NCI-H82 (cell line): Measurements from ENCODE around the gene RASA3.

ENCODE experiments used
- DNase-seq: peaks from one replicate; lab custom pipeline; 2025; lab: John Stamatoyannopoulos, UW

The RASA3 gene

DNA sequence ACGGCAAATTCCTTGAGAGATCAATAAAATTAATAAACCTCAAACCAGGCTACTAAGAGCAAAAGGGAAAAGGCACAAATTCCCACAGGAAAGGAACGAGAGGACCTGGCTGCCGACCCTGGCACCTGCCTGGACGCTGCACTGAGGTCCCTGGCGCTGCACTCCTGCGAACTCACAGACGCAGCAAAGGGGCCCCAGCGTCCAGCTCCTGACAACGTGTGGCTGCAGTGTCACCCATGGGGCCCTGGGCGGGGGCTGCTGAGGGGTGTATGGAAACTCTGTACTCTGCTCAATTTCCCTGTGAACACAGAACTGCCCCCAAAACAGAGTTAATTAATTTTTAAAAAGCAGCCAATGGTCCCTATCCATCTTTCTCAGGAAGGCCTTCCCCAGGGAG, 97.2 kb downstream of the RASA3 start:
- no peak for DNase-seq

DNA sequence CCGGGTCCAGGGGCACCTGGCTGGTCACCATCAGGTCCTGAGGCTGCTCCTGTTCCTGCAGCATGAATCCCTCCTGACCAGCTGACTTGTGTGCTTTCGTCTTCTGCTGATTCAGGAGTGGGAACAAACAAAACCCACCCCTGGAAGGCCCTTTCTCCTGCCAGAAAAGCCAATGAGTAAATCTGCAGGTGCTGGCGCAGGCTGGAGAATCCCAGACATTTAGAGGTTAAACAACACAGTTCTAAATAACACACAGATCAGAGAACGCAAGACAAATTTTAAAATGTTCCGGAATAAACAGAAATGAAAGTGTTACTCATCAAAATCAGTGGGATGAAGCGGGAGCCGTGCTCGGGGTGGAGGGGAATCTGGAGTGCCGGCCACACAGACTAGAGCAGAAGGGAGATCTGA, 97.9 kb downstream of the RASA3 start:
- DNase-seq, result no peak

DNA sequence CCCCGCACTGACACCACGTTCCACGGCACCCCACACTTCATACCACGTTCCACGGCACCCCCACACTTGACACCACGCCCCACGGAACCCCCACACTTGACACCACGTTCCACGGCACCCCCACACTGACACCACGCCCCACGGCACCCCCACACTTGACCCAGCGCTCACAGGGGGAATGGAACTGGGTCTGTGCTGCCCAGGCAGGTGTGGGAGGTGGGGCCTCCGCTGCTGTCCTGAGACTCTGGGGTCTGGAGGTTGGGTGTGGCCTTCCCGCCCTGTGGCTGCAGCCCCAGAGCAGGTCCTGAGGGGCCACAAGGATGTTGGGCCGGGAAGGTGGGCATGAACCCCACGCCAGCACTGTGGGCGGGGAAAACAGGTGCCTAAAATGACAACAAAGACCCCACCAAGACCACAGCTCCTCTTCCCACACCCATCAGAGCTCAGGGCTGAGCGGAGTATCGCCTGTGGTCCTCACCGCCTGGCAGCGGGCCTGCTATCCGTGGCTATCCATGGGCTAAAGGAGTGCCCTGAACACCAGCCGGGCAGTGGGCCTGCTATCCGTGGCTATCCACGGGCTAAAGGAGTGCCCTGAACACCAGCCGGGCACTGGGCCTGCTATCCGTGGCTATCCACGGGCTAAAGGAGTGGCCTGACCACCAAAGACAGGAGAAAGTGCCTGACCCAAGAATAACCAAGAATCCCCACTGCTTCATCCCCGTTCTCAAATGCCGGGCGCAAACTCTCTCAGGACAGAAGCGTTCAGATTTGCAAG, 98.7 kb downstream of the RASA3 start:
- DNase-seq, result no peak

DNA sequence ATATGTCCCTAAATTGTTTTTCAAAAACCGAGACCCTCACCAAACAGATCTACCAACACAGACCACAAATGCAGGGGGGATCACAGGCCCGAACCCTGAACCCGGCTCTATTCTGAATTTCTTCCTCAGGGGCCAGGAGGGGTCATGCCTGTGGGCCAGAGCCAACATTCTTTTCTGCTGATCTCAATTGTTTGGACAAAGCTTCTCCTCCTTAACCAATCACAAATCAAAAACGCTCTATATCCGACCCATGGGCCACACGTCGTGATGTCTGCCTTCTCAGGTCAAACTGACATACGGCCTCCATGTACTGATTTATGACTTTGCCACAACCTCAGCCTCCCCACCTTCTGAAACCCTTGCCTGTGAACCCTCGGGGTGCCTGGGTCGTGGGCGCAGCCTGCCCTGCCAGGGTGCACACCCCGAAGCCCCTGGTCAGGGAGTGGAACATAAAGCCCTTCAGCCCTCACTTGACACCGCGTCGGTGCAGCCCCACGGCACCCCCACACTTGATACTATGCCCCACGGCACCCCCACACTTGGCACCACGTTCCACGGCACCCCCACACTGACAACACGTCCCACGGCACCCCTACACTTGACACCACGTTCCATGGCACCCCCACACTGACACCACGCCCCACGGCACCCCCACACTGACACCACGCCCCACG, 100.2 kb downstream of the RASA3 start:
- DNase-seq, result no peak

DNA sequence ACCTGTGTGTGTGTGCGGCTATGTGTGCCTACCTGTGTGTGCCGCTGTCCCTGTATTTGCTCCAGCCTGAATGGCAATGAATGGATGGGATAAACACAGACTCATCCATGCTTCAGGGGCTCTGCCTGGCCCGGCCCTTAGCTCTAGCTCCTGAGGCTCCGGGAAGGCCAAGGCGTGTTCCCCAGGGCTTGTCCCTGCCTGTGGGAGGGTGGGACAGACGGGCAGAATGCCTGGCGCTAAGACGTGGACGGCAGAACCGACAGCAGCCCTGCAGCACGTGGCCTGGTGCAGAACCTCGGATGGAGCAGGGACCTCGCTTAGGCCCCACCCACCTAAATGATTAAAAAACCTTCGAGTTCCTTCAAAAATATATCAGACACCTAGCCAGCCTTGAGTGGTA, 100.8 kb downstream of the RASA3 start:
- DNase-seq, result no peak

DNA sequence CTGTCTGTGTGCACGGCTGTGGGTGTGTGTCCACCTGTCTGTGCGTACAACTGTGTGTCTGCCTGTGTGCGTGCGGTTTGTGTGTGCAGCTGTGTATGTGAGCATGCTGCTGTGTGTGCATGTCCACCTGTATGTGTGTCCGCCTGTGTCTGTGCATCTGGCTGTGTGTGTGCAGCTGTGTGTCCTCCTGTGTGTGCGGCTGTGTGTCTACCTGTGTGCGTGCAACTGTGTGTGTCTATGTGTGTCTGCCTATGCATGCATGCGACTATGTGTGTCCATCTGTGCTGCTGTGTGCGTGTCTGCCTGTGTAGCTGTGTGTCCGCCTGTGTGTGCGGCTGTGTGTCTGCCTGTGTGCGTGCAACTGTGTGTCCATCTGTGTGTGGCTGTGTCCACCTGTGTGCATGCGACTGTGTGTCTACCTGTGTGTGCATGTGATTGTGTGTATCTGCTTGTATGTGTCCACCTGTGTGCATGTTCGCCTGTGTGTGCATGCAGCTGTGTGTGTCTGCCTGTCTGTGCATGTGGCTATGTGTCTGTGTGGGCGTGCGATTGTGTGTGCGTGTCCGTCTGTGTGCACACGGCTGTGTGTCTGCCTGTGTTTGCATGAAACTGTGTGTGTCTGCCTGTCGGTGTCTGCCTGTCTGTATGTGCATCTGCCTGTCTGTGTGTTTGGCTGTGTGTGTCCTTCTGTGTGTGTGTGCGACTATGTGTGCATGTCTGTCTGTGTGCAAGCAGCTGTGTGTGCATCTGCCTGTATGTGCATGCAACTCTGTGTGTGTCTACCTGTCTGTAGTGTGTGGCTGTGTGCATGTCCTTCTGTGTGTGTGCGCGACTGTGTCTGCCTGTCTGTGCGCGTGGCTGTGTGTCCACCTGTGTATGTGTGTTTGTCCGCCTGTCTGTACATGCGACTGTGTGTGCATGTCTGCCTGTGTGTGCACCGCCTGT, 101.5 kb downstream of the RASA3 start:
- no peak for DNase-seq

DNA sequence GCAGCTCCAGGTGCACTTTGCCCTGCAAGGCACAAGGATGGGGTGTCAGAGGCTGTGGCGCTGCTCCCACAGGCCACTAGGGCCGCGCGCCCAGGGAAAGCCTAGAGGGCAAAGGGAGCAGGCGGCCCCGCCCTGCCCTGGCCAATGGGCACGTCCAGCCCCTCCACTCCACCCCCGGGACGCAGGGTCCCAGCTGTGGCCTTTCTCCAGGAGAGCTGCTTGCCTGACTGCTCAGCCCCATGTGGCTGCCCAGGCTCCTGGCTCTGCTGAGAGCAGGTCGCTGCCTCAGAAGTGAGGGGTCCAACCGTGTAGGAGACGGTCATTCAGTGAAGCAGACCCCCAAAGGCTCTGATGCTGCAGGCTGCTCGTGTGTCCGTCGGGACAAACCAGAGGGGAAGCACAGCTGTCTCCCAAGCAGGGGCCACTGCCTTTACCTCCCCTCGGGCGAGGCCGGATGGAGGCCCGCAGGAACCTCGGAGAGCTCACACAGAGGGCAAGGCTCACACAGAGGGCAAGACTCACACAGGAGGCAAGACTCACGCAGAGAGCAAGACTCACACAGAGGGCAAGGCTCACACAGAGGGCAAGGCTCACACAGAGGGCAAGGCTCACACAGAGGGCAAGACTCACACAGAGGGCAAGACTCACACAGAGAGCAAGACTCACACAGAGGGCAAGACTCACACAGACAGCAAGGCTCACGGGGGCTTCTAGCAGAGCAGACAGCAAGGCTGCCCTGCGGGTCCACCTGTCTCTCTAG, 102.4 kb downstream of the RASA3 start:
- no peak for DNase-seq

DNA sequence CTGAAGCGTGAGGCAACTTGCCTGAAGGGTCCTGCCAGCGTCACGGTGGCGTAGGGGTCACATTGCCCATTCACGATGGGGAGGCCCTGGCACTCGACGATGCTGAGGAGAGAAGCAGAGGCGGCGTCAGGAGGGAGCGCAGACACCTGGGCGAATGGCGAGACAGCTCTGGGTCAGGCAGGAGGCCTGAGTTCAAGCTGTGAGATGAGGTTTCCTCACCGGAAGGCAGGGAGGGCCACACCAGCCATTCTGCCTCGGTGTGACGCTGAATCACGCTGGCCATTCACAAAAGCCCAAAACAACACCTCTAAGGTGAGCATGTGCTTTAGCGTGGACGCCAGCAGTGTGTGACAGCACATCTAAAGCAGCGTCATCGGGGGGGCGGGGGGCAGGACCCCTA, 104.6 kb downstream of the RASA3 start:
- DNase-seq, result no peak

DNA sequence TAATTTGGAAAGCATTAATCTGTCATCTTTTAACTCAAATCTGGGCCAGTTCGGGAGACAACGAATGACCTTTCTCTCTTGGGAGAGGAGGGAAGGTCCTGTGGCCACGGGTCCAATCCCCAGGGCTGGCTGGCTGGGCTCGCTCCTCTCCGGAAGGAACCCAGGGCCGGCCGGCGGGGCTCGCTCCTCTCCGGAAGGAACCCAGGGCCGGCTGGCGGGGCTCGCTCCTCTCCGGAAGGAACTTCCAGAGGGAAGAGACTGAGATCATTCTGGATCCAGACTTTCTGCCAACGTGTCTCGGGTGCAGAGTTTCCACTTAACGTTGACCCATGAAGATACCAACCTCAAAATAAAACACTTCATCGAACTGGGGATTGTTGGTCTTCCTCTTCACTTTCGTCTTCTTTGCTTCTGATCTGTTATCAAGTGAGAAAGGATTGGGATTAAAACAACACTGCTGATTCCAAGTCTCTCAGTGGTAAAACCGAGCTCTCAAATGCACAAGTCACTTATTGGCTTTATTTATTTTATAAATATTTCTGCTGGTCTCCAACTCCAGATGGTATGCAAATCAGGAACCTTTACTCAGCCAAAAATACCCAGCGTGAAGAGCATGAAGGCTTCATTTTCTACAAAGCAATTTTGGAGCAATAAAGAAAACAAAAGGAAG, 105.2 kb downstream of the RASA3 start:
- no peak for DNase-seq

DNA sequence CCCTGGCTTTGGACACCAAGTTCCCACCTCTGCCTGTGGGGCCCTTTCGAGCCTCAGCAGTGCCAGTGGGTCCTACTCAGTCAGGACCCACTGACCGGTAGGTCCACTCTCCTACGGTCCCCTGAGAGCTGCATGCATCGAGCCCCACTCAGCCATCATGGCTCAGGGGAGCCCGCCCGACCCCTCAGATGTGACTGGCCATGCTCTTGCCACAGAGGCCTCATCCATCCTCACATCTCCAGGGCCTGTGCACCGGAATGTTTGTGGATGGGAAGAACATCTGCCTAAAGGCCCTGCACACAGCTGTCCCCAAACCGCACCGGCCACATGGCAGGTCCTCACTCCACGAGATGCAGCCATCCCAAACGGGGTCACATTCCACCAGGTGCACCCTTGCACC, 105.9 kb downstream of the RASA3 start:
- DNase-seq, result no peak

DNA sequence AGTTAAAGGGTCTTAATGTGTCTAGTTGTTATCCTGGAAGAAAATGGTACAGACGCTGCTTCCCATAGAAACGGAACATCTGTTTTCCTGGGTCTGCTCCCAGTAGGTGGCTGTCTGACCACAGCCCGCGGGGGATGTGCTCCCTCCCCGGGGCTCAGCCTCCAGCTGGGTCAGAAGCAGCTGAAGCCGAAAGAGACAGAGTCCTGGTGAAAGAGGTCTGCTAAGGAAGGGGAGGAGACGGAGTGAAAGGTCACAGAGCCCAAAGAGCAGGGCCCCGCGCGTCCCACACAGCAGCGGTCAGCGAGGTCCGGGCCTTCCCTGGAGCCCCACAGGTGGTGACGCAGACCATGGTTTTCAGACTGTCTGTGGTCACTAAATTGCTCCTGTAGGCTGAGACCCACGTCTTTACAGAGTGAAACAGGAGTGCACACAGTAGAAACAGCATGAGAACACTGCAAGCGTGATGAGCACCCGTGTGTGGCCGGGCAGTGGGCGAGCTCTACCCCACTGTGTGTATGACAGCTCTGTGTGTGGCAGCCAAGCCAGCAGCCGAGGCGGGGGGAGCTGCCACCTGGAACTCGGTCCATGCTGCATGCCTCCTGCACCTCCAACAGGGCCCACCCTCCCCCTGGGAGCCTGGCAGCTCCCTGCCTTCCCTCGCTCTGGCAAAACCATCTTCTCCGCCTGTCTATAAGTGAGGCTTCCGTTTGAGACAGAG, 106.5 kb downstream of the RASA3 start:
- DNase-seq, result peak; percentile 95

DNA sequence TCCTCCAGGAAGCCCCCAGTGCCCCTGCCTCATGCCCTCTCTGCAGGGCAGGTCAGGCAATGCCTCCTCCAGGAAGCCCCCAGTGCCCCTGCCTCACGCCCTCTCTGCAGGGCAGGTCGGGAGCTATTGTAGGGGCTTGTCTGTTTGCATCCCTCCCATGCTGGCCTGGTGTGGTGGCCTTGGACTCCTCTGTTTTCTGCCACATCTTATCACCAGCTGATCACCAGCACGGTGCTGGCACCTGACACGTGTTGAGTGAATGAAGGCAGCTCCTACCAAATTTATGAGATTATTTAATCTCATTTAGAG, 107.1 kb downstream of the RASA3 start:
- DNase-seq, result no peak

DNA sequence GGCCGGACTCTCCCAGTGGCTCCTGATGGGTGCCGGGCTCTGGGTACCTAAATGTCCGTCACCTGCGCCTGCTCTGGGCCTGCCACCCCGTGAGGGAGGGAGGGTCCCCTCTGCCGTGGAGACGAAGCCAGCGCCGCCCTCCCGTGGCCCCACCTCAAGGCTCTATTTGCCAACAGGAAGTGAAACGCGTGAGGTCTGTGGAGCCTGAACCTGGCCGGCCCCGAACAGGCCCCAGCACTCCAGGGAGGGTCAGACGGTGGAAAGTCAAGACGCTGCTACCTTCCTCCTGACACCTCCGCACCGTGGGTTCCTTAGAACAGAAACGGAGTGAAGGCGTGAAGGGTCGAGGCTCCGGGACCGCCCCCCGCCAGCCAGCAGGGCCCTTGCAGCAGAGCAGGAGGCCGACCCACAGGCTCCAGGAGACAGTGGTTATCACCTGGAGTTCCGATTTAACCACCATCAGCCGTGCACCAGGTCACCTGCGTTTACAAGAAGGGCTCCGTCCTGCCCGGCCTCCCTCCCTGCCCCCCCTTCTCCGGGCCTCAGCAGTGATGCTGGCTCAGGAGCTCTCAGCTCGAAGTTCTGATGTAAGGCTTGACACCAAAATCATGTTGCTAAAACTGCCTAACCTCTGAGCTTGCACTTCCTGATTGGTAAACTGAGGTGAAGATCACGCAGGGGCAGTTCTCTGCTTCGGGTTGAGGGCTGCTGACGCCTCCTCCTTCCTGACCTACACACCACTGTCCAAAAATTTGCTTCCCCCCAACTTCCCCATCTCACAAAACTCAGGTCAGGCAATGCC, 107.6 kb downstream of the RASA3 start:
- DNase-seq, result no peak

DNA sequence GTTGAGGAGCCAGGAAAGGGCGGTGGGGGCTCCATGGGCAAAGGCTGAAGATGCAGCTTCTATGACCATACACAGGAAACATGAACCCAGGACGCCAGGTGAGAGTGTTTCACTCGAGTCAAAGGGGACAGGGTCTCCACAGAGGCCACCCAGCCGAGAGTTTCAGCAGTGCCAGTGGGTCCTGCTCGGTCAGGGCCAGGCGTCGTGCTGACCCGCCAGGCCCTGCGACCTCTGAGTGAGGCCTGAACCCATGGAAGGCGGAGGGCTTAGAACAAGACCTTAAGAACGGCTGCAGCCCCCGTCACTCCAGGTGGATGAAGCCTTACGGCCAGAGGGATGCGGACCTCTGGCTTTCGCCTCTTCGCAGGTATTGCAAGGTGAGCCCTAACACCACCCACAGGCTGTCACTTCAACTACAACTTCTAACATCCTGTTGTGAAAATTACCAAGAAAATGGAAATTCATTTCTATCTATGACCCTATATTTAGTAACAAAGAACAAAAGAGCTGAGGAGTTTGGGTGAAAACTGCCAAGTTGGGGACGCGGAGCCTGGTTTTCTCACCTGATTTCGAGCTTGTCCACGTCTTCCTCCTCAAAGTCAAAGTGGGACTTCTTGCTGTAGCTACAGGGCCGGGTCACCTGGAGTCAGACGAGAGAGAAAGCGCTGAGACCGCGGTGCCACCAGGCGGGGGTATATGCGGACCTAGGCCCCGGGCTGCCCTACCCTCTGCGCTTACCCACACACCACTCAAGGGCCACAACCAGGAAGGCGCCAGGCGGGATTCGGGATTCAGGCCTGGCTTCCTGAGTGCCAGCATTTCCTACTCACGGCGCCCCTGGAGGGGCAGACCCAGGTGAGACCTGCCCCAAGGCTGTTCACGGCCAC, 108.5 kb downstream of the RASA3 start:
- no peak for DNase-seq

DNA sequence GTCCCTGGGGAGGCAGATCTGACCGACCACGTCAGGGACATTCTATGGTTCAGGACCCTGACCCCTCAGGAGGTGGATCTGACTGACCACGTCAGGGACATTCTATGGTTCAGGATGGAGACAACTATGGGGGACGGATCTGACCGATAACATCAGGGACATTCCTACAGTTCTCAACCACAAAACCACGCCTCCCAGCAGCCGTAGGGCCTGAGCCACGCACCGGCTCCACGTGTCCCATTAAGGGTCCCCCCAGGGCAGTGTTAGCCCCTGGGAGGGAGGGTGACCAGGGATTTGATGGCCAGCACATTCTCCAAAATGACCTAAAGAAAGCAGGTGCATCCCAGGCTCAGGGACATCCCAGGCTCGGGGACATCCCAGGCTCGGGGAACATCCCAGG, 109.5 kb downstream of the RASA3 start:
- no peak for DNase-seq

DNA sequence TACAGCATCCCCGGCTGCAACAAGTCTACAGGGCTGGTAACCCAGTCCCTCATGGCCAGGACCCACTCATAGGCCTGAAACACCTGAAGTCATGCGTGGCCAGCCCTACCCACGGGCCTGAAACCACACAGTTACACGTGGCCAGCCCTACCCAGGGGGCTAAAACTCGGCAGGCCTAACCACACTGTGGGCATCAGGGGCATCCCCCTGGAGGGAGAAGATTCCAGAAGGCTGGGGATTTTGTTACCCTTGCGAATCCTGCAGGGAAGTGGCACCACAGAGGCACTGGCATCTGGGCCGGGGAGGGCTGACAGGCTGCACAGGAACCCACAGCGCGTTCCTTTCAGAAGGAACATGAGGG, 110.1 kb downstream of the RASA3 start:
- no peak for DNase-seq

DNA sequence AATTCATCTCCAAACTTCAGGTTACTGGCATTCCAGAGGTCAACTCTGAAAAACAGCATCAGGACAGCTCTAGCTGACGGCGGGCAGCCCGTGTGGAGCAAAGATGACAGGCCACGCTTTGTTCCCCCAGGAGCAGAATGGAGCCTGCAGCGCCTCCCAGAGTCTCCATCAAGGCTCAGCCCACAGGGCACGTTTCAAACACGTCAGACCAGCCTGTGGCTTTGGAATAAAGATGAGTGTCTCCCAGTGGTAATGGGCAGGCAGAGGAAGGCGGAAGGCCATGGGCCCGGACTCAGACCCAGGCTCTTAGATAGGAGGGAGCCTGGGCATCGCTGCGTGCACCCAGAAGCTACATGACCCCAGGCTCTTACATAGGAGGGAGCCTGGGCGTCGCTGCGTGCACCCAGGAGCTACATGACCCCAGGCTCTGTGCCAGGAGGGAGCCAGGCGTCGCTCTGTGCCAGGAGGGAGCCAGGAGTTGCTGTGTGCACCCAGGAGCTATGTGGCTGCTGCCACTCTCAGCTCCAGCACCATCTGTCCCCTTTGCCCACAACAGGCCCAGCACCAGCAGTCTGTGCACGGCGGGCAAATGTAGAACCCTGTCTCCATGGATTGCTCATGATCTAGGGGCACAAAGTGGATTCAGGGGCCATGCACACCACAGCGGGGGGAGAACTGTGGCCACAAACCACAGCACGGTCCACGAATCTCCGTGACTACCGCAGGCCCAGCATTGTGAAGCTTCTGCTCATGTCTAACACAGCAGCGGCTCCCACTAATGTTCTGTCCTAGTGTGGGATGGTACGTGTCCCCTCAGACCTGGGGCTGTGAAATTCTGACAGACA, 110.7 kb downstream of the RASA3 start:
- no peak for DNase-seq
